Immature natural killer cell (primary cell): ENCODE measurements around the gene NEB. TPM values are rescaled to one million over a fixed set of nuclear protein-coding genes. Genes with fewer than 3 reads are reported as not detected.
"Not testable (repeated sequence)": the region's sequence is repeated elsewhere in the genome, so short reads cannot be mapped to it uniquely, and the experiment has no call there.

Experiments used
- DNase-seq, 3 donors: peaks; one replicate each; pipeline ENCODE4 v3.0.0; 2022; ENCODE audit warnings: mixed read lengths in 1 of 3
- H3K27ac Mint-ChIP-seq, 6 donors: one replicate each; pipeline ENCODE4 v1.8.0; 2020; ENCODE audit warnings: mixed read lengths in 6 of 6, mild to moderate bottlenecking in 5 of 6, inconsistent platforms in 4 of 6, moderate library complexity in 3 of 6
- H3K27me3 Mint-ChIP-seq, 3 donors: one replicate each; pipeline ENCODE4 v1.8.0; 2020 to 2021; ENCODE audit warnings: low read depth in 3 of 3, mild to moderate bottlenecking in 3 of 3, mixed read lengths in 3 of 3, moderate library complexity in 3 of 3, inconsistent platforms in 1 of 3
- H3K36me3 Mint-ChIP-seq, 3 donors: one replicate each; pipeline ENCODE4 v1.8.0; 2020; ENCODE audit warnings: mixed read lengths in 3 of 3, inconsistent platforms in 2 of 3, mild to moderate bottlenecking in 2 of 3
- H3K4me1 Mint-ChIP-seq, 2 donors: one replicate each; pipeline ENCODE4 v1.8.0; 2020; ENCODE audit warnings: inconsistent platforms in 2 of 2, mild to moderate bottlenecking in 2 of 2, mixed read lengths in 2 of 2, moderate library complexity in 1 of 2
- H3K4me3 Mint-ChIP-seq, 5 donors: one replicate each; pipeline ENCODE4 v1.8.0; 2020; ENCODE audit warnings: mild to moderate bottlenecking in 5 of 5, mixed read lengths in 5 of 5, inconsistent platforms in 3 of 5, moderate library complexity in 3 of 5
- H3K9me3 Mint-ChIP-seq, 6 donors: one replicate each; pipeline ENCODE4 v1.8.0; 2020; ENCODE audit warnings: mild to moderate bottlenecking in 6 of 6, mixed read lengths in 6 of 6, inconsistent platforms in 4 of 6, moderate library complexity in 3 of 6
- polyA plus RNA-seq, 3 donors: library from polyadenylated mRNA; unstranded; fragments of 300-500 nt; fragmentation: Illumina TruSeq; gene quantifications; one replicate each; pipeline ENCODE4 v1.2.3, GENCODE V29; 2021

The NEB gene
- polyA plus RNA-seq, 3 donors from 2014 or later: 0.61 TPM; not detected in 2

DNA sequence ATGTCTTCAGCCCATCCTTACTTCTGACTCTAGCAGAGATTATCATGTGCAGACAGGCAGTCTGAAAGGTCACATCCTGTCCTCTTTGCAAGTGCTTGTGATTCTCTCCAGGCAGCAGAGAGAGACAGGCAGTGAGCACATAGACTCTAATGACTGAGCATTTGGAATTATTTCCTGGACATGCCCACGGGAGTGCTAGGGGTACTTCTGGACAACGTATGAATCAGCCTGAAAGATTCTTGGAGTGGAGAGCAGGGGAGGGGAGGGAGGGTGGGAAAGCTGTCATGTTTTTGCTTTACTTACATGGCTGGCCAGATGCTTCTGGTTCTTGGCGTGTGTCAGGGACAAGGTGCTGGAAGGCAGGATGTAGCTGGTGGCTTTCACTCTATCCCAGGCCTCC lies 174.0 kb downstream of the NEB start:
- no peaks in the 10 kb centered on the region for H3K4me1 Mint-ChIP-seq
- no peaks in the 10 kb centered on the region for H3K27me3 Mint-ChIP-seq
- H3K36me3 Mint-ChIP-seq: peaks cover 4 to 43% (median 39%) of the 10 kb centered on the region in 3 donors

DNA sequence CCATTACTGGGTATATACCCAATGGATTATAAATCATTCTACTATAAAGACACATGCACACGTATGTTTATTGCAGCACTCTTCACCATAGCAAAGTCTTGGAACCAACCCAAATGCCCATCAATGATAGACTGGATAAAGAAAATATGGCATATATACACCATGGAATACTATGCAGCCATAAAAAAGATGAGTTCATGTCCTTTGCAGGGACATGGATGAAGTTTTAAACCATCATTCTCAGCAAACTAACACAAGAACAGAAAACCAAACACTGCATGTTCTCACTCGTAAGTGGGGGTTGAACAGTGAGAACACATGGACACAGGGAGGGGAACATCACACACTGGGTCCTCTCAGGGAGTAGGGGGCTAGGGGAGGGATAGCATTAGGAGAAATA lies 174.8 kb downstream of the NEB start:
- H3K36me3 Mint-ChIP-seq: peaks cover 4 to 35% (median 33%) of the 10 kb centered on the region in 3 donors

More for the DNA sequence above, 174.0 kb downstream of the NEB start:
- Mint-ChIP-seq H3K9me3 (no peaks in the 10 kb centered on the region), H3K4me3 (no peak overlapping the region), H3K27ac (no peak overlapping the region)
- no peak for DNase-seq

DNA sequence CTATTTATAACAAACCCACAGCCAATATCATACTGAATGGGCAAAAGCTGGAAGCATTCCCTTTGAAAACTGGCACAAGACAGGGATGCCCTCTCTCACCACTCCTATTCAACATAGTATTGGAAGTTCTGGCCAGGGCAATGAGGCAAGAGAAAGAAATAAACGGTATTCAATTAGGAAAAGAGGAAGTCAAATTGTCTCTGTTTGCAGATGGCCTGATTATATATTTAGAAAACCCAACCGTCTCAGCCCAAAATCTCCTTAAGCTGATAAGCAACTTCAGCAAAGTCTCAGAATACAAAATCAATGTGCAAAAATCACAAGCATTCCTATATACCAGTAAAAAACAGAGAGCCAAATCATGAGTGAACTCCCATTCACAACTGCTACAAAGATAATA lies 176.4 kb downstream of the NEB start:
- DNase-seq, H3K4me1 Mint-ChIP-seq, H3K9me3 Mint-ChIP-seq, H3K27me3 Mint-ChIP-seq, H3K4me3 Mint-ChIP-seq, H3K27ac Mint-ChIP-seq: not testable (repeated sequence)
- H3K36me3 Mint-ChIP-seq: peaks cover 10 to 41% (median 33%) of the 10 kb centered on the region in 3 donors

More for the DNA sequence above, 174.8 kb downstream of the NEB start:
- H3K4me1 Mint-ChIP-seq, H3K27ac Mint-ChIP-seq, H3K9me3 Mint-ChIP-seq, DNase-seq, H3K4me3 Mint-ChIP-seq, H3K27me3 Mint-ChIP-seq: not testable (repeated sequence)

DNA sequence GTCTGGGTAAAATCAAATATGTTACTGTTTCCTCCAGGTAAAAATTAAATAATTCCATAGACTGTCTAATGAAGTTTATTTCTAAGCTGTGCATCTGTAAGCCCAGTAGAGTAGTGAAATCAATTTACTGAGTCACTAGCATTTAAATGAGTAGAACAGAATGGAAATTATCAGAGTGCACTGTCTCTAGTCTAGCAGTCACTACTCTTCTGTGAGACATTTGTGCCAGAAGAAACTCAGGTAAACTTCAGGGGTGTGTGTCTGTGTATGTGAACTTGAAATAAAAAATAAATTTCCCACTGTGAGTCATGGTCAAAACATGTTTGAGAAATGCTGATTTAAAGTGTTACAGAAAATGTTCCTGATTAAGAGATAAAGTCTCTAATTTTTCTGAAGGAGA lies 178.2 kb downstream of the NEB start:
- H3K36me3 Mint-ChIP-seq: peaks cover 14 to 43% (median 33%) of the 10 kb centered on the region in 3 donors
- no peak overlapping the region for H3K27ac Mint-ChIP-seq
- H3K4me3 Mint-ChIP-seq: no peak overlapping the region
- H3K9me3 Mint-ChIP-seq: no peaks in the 10 kb centered on the region
- DNase-seq: no peak
- H3K27me3 Mint-ChIP-seq: peaks cover 0 to 2% (median 0%) of the 10 kb centered on the region in 3 donors
- H3K4me1 Mint-ChIP-seq: no peaks in the 10 kb centered on the region

DNA sequence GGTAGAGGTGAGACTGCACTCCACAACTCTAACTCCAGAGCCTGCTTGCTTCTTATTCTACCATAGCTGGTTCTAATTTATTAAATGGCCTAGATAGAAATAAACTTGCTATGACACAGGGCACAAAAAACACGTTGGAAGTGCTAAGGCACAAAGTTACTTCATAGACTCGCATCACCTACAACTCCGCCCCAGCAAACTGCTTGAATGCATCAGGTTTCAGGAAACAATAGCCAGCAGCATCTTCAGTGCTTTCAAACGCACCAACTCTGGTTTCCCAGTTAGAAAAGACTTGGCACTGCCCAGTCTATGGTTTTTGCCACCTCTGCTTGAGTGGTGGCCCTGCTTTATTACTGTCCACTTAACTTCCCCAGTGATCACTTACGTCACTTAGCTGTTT lies 182.0 kb downstream of the NEB start:
- Mint-ChIP-seq H3K9me3 (no peaks in the 10 kb centered on the region), H3K27me3 (peaks cover 0 to 2% (median 0%) of the 10 kb centered on the region in 3 donors), H3K36me3 (peaks cover 19 to 39% (median 37%) of the 10 kb centered on the region in 3 donors), H3K4me3 (no peak overlapping the region), H3K27ac (no peak overlapping the region), H3K4me1 (no peaks in the 10 kb centered on the region)
- DNase-seq: no peak

DNA sequence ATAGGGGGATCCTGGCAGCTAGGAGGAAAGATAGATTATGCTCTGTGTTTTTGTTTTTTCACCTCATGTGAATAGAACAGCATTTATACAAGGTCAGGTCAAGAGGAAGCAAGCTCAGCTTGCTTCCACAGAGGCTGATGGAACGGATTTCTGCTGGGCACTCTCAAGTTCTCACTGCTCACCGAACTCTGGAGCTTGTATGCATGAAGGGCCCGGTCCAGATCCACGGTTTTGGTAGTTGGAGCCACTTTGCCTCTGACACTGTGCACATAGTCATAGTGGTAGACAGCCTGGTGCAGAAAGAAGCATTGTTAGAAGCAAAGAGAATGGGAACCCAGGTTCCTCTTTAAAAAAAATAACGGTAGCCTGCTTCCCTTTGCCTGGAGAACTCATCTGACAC lies 182.7 kb downstream of the NEB start:
- H3K9me3 Mint-ChIP-seq: no peaks in the 10 kb centered on the region
- peaks cover 0 to 2% (median 0%) of the 10 kb centered on the region in 3 donors for H3K27me3 Mint-ChIP-seq
- no peaks in the 10 kb centered on the region for H3K4me1 Mint-ChIP-seq
- no peak for DNase-seq
- peaks cover 25 to 42% (median 40%) of the 10 kb centered on the region in 3 donors for H3K36me3 Mint-ChIP-seq
- H3K4me3 Mint-ChIP-seq: no peak overlapping the region
- H3K27ac Mint-ChIP-seq: no peak overlapping the region

DNA sequence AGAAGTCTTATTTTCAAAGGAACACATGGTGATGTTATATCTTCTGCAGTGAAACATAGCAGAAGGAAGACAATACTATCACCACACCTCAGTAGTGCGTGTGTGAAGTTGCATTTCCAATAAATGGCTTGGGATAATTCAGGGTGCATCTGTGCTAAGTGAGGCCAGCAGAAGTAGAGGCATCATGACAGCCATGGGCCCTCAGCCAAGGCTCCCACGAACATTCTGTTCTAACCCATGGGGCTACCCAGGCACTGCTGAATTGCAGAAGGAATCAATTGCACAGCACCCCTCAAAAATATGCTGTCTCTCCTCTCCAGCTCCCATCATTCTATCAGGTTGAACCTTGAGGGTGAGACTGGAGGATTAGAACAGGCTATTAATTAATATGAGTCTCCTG lies 185.1 kb downstream of the NEB start:
- DNase-seq: no peak
- H3K4me1 Mint-ChIP-seq: no peaks in the 10 kb centered on the region
- peaks cover 0 to 2% (median 0%) of the 10 kb centered on the region in 3 donors for H3K27me3 Mint-ChIP-seq
- no peaks in the 10 kb centered on the region for H3K9me3 Mint-ChIP-seq
- peaks cover 25 to 56% (median 33%) of the 10 kb centered on the region in 3 donors for H3K36me3 Mint-ChIP-seq
- H3K27ac Mint-ChIP-seq: no peak overlapping the region
- no peak overlapping the region for H3K4me3 Mint-ChIP-seq

DNA sequence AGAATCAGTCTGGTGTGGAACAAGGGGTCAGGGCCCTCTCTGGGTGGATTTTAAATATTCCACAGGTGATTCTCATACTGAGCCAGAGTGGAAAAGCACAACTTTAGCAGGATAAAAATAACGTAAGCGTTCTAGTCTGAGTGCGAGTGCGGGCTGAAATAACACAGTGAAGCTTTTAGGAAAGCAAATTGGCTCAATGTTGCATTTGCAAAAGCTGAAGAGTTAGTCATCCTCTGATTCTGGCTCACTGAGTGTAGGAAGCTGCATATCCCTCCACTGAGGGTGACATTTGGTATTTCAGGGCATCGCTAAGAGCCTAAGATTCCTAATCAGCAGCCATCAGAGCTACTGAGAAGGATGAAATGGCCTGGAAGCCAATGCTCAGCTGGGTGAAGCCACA lies 189.8 kb downstream of the NEB start:
- H3K36me3 Mint-ChIP-seq: peaks cover 11 to 35% (median 18%) of the 10 kb centered on the region in 3 donors
- no peaks in the 10 kb centered on the region for H3K27me3 Mint-ChIP-seq
- no peak for DNase-seq
- no peak overlapping the region for H3K27ac Mint-ChIP-seq
- no peak overlapping the region for H3K4me3 Mint-ChIP-seq
- no peaks in the 10 kb centered on the region for H3K9me3 Mint-ChIP-seq
- H3K4me1 Mint-ChIP-seq: no peaks in the 10 kb centered on the region

DNA sequence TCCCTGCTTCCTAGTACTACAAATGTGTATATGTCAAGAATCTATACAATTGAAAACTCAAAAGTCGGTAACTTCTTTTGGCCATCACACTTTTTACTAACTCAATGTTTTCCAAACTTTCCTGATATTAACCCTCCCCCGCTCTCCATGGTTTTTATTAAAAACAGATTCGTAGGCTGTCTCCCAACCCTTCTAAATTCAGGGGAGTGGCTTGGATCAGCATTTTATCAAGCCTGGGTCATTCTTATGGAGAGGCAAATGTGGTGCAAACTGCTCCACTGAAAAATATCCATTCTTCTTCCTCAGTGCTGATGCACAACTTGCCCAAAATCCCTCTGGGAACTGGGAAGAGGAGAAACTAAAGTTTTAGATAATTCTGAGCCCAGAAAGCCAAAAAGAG lies 190.4 kb downstream of the NEB start:
- H3K27ac Mint-ChIP-seq: no peak overlapping the region
- no peaks in the 10 kb centered on the region for H3K9me3 Mint-ChIP-seq
- H3K4me3 Mint-ChIP-seq: no peak overlapping the region
- no peaks in the 10 kb centered on the region for H3K4me1 Mint-ChIP-seq
- no peaks in the 10 kb centered on the region for H3K27me3 Mint-ChIP-seq
- DNase-seq: no peak
- H3K36me3 Mint-ChIP-seq: peaks cover 11 to 40% (median 18%) of the 10 kb centered on the region in 3 donors

DNA sequence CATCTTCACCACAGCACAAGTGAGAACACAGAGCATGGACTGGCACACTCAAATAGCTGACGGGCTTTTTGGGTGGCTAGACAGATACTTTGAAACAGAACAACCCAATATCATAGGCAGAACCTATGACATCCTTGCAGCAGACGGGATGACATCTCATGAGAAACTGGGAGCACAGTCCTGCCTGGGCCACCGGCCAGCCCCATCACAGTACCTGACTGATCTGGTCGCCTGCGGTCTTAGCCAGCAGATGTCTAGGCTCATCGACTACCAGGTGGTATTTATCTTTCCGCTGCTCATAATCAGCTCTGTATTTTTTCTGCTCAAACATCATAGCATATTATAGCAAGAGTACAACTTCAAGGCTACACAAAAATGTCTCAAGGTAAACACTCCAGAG lies 200.3 kb downstream of the NEB start:
- no peak for DNase-seq
- Mint-ChIP-seq H3K27ac (no peak overlapping the region), H3K9me3 (no peaks in the 10 kb centered on the region), H3K27me3 (no peaks in the 10 kb centered on the region), H3K36me3 (peaks cover 6 to 57% (median 42%) of the 10 kb centered on the region in 3 donors), H3K4me3 (no peak overlapping the region), H3K4me1 (no peaks in the 10 kb centered on the region)

DNA sequence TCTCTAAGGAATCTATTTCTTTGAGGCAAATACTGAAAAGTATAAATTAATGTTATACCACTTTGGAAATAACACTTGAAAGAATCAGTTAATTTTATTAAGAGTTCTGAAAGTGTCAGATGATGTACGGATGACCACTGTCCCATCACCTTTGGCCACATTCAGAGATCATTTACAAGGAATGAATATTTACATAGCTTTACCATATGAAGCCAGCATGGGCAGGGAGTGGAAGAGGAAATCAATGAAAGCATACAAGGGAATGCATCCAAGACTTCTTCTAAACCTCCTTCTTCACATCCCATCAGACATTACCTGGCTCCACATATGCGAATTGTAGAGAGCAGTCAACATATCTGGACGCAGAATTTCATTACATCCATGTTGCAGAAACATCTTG lies 201.1 kb downstream of the NEB start:
- Mint-ChIP-seq H3K4me3 (no peak overlapping the region), H3K4me1 (no peaks in the 10 kb centered on the region)

DNA sequence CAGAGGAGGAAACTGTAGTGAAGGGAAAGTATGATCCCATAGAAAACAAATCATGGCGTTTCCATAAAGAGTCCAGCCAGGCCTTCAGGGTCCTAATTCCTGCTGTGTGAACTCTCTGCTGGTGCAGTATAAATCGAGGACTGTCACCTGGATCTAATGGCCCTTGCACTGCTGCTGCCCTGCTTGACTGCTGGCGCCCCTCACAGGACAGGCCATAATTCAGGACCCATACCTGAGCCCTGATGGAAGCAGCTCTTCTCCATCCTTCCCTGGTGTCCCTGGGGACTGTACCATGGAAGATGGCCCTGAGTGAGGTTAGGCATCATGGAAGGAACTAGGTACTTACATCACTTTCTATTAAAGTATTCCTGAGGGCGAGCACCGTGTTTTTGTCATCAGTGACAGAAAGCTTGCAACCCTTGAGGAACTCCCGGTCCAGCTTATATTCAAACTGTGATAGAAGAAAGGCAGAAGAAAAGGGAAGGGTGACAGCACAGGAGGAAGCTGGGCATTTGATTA lies 207.6 kb downstream of the NEB start:
- Mint-ChIP-seq H3K27me3 (no peaks in the 10 kb centered on the region), H3K9me3 (no peaks in the 10 kb centered on the region), H3K4me3 (no peak overlapping the region), H3K4me1 (no peaks in the 10 kb centered on the region), H3K27ac (no peak overlapping the region), H3K36me3 (peaks cover 17 to 44% (median 34%) of the 10 kb centered on the region in 3 donors)
- no peak for DNase-seq

More for the DNA sequence above, 201.1 kb downstream of the NEB start:
- Mint-ChIP-seq H3K36me3 (peaks cover 11 to 60% (median 42%) of the 10 kb centered on the region in 3 donors), H3K9me3 (no peaks in the 10 kb centered on the region), H3K27me3 (no peaks in the 10 kb centered on the region), H3K27ac (no peak overlapping the region)
- DNase-seq: no peak

DNA sequence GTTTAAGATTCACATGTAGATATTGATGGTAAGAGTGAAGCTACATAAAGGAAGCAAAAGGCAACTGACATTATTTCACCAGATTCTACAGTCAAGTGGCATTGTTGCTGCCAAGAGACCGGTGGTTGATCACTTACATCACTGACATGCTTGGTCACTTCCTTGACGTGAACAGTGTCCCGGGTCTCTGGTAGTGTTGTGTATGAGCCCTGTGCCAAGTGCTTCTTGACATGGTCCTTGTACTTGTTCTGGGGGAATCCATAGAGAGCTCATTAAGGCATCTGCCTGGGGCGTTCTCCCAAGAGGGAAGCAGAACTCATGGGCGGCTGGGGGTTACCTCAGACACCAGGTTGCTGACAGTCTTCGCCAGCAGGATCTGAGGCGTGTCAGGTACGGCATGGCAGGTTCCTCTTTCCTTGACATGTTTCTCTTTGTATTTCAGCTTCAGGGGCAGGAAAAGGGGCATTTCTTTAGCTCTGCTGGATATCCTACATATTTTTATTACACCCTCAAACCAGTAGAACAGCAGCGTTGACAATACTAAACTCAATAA lies 208.4 kb downstream of the NEB start:
- no peaks in the 10 kb centered on the region for H3K4me1 Mint-ChIP-seq
- H3K4me3 Mint-ChIP-seq: no peak overlapping the region
- peaks cover 16 to 46% (median 32%) of the 10 kb centered on the region in 3 donors for H3K36me3 Mint-ChIP-seq
- no peak overlapping the region for H3K27ac Mint-ChIP-seq
- no peak for DNase-seq
- H3K27me3 Mint-ChIP-seq: no peaks in the 10 kb centered on the region
- H3K9me3 Mint-ChIP-seq: no peaks in the 10 kb centered on the region

DNA sequence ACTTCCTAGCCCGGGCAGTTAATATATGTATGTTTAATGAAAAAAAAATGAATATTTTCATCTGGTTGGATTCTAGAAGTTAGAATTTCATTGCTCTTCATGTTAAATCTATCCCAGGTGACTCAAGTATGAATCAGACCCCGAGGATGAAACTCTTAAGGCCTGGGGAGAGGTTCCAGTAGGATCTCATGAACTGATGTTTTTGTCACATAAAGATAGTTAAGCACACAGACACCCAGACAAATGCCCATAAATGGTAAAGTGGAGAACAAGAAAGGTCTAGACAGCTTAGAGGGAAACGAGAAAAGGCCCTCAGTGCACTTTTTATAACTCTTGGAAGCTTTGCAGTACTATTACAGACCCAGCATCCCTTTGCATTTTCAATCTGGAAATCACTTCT lies 210.4 kb downstream of the NEB start:
- DNase-seq: no peak
- no peaks in the 10 kb centered on the region for H3K27me3 Mint-ChIP-seq
- no peaks in the 10 kb centered on the region for H3K9me3 Mint-ChIP-seq
- H3K36me3 Mint-ChIP-seq: peaks cover 16 to 37% (median 21%) of the 10 kb centered on the region in 3 donors
- no peak overlapping the region for H3K4me3 Mint-ChIP-seq
- no peaks in the 10 kb centered on the region for H3K4me1 Mint-ChIP-seq
- H3K27ac Mint-ChIP-seq: no peak overlapping the region

DNA sequence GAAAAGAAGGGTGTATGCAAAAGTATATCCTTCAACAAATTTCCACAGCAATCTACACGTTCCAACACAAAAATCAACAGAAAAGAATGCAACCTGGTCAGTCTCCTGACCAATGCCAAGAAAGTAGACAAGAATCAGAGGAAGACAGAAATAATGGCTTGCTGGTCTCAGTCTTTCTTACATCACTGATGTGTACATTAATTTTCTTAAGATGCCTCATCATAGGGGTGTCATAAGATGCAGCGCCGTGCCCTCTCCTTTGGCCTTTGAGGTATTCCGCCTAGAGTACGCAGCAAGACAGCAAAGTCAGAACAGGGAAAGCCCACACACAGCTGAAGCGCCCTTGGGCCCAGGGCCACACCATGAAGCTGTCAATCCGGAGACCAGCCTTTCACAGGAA lies 211.7 kb downstream of the NEB start:
- H3K4me1 Mint-ChIP-seq: no peaks in the 10 kb centered on the region
- H3K9me3 Mint-ChIP-seq: no peaks in the 10 kb centered on the region
- H3K27me3 Mint-ChIP-seq: no peaks in the 10 kb centered on the region
- H3K27ac Mint-ChIP-seq: no peak overlapping the region
- DNase-seq: no peak
- H3K4me3 Mint-ChIP-seq: no peak overlapping the region
- peaks cover 15 to 43% (median 26%) of the 10 kb centered on the region in 3 donors for H3K36me3 Mint-ChIP-seq
